ENCODE results near the gene NEDD4L. TPM values are rescaled to one million over a fixed set of nuclear protein-coding genes. Genes with fewer than 3 reads are reported as not detected.

NEDD4L gene
- total and polyA plus RNA-seq, 10 of the 15 experiments (the other 5 are each of a cell fraction or from before 2014, with no cell fraction given): 7.4 to 24.0 (median 17.7) TPM

- CTCF ChIA-PET: interaction anchor here (0.6 to 1.4 kb wide), 5 partner anchors 38 to 194 kb away, joined by 3 to 5 read pairs (median 4); no protein-coding TSS in a partner anchor
- intact Hi-C loops (cut with micrococcal nuclease; ENCODE audit: unreplicated experiment): no loop called here
Observed at GRCh38 chr18:58235001-58235436, 191.0 kb downstream of the NEDD4L start.

More at GRCh38 chr18:58235001-58235436, 191.0 kb downstream of the NEDD4L start:
- Histone ChIP-seq H3K9me3 (replicated peaks; ENCODE audit: control insufficient read depth, insufficient read depth, low read length) (no peaks in the 10 kb centered on the region), H2AFZ (ENCODE audit: control insufficient read depth, low read depth, low read length) (no peak overlapping the region), H3K4me3 (no peak overlapping the region), H3K36me3 (ENCODE audit: control insufficient read depth in 2 of 2, insufficient read depth in 2 of 2, low read length in 1 of 2) (no peaks in the 10 kb centered on the region), H3K4me1 (ENCODE audit: control insufficient read depth, insufficient read depth, low read length) (peaks cover 4% of the 10 kb centered on the region), H3K4me2 (ENCODE audit: control insufficient read depth, insufficient read depth) (no peak overlapping the region), H3K9ac (ENCODE audit: control insufficient read depth, insufficient read depth, low read length) (no peak overlapping the region), H3K27me3 (replicated peaks in 1 of 2; ENCODE audit: control insufficient read depth in 2 of 2, insufficient read depth in 2 of 2, low read length in 1 of 2) (no peaks in the 10 kb centered on the region), H3K27ac (ENCODE audit: control insufficient read depth, insufficient read depth) (no peak overlapping the region), H3K79me2 (ENCODE audit: control insufficient read depth, insufficient read depth, low read length) (no peaks in the 10 kb centered on the region), H4K20me1 (ENCODE audit: control insufficient read depth, insufficient read depth) (no peaks in the 10 kb centered on the region)
- ChIA-PET SMC1A (ENCODE audit: uncharacterized antibody, unreplicated experiment) (interaction anchor here (0.8 to 1.7 kb wide), 7 partner anchors 10 to 99 kb away, joined by 3 to 6 read pairs (median 3); no protein-coding TSS in a partner anchor), POLR2A (interaction anchor here (1.0 kb wide), 1 partner anchor 9 kb away, joined by 3 read pairs; no protein-coding TSS in a partner anchor), RAD21 (ENCODE audit: unreplicated experiment) (interaction anchor here (0.9 to 1.3 kb wide), 4 partner anchors 58 to 529 kb away, joined by 3 to 4 read pairs (median 3); no protein-coding TSS in a partner anchor)
- in situ Hi-C loops (cut with MboI): no loop called here
- no peak for DNase-seq (ENCODE audit: low read depth, low spot score)
- TF ChIP-seq ZNF687 (IDR thresholded peaks at IDR 0.05) (no peak), HCFC1 (IDR thresholded peaks at IDR 0.05; ENCODE audit: low read length) (no peak), SMARCA5 (IDR thresholded peaks at IDR 0.05) (no peak), IKZF2 (IDR thresholded peaks at IDR 0.05) (no peak), DPF2 (IDR thresholded peaks at IDR 0.05) (no peak), MAX (IDR thresholded peaks at IDR 0.05; ENCODE audit: low read depth, low read length) (no peak), RAD51 (IDR thresholded peaks at IDR 0.05) (no peak), BACH1 (IDR thresholded peaks at IDR 0.05; ENCODE audit: borderline replicate concordance) (no peak)
- TF ChIP-seq, protein P1, sequence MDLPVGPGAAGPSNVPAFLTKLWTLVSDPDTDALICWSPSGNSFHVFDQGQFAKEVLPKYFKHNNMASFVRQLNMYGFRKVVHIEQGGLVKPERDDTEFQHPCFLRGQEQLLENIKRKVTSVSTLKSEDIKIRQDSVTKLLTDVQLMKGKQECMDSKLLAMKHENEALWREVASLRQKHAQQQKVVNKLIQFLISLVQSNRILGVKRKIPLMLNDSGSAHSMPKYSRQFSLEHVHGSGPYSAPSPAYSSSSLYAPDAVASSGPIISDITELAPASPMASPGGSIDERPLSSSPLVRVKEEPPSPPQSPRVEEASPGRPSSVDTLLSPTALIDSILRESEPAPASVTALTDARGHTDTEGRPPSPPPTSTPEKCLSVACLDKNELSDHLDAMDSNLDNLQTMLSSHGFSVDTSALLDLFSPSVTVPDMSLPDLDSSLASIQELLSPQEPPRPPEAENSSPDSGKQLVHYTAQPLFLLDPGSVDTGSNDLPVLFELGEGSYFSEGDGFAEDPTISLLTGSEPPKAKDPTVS (IDR thresholded peaks at IDR 0.05; ENCODE audit: low read depth, low read length): no peak
- ATAC-seq: no peak
- 76% methylated on average over 9 of the region's 9 CpGs for WGBS (ENCODE audit: insufficient coverage, insufficient replicate concordance, low lambda C conversion rate, missing lambda C conversion rate)
- BruUV-seq (replicated peaks): no TSS peak
- FAIRE-seq: no peak
